Endothelial cell of umbilical vein (primary cell): ENCODE results near the gene MBOAT2. TPM values are rescaled to one million over a fixed set of nuclear protein-coding genes. Genes with fewer than 3 reads are reported as not detected.

ENCODE experiments used
- BruUV-seq: library from RNA; stranded (reverse); fragments of 400-500 nt; replicated peaks from 2 replicates; lab custom pipeline; 2021; lab: Mats Ljungman, UMichigan
- CTCF ChIA-PET: fragments of 300-600, 350-600 bp; sonication (Branson Sonifier 250); formaldehyde crosslinking; loops from one replicate; lab custom pipeline; 2021; ENCODE audit warnings: antibody characterized with exemption, inconsistent platforms; lab: Charles Lee
- POLR2A ChIA-PET: fragments of 300-600, 350-600 bp; sonication (Branson Sonifier 250); formaldehyde crosslinking; loops from one replicate; lab custom pipeline; 2021; ENCODE audit warnings: antibody characterized with exemption, inconsistent platforms; lab: Charles Lee
- DNase-seq: peaks from one replicate; pipeline ENCODE4 v3.0.0-alpha.2; 2011; ENCODE audit warnings: low read depth, low spot score
- FAIRE-seq: peaks from 2 replicates; lab custom pipeline; 2011; peaks lifted over from hg19 to GRCh38; lab: Jason Lieb, UNC
- H2AFZ ChIP-seq: 2 replicates; pipeline ENCODE4 v1.6.0; 2012; ENCODE audit warnings: low read depth, low read length, control low read depth, inconsistent platforms
- H3K27ac ChIP-seq: 2 replicates; pipeline ENCODE4 v1.5.1; 2011; ENCODE audit warnings: low read depth, mild to moderate bottlenecking, control low read depth, low read length, moderate library complexity; ENCODE audit not compliant: insufficient read depth
- H3K27me3 ChIP-seq, 2 experiments: 2 replicates each; pipeline versions ENCODE4 v1.6.0 to v1.6.1; 2011; ENCODE audit warnings: low read length in 2 of 2, mixed read lengths in 1 of 2; ENCODE audit not compliant: control insufficient read depth in 2 of 2, insufficient read depth in 2 of 2
- H3K36me3 ChIP-seq, 2 experiments: 2 replicates in 1 of 2; 3 replicates in 1 of 2; pipeline ENCODE4 v1.5.1; 2011; ENCODE audit warnings: low read length in 2 of 2, mild to moderate bottlenecking in 1 of 2, moderate library complexity in 1 of 2; ENCODE audit not compliant: control insufficient read depth in 2 of 2, insufficient read depth in 2 of 2; ENCODE audit errors: extremely low read depth in 1 of 2
- H3K4me1 ChIP-seq: 3 replicates; pipeline ENCODE4 v1.5.1; 2011; ENCODE audit warnings: mild to moderate bottlenecking, low read length; ENCODE audit not compliant: control insufficient read depth, insufficient read depth; ENCODE audit errors: extremely low read depth
- H3K4me2 ChIP-seq: 2 replicates; pipeline ENCODE4 v1.6.1; 2011; ENCODE audit warnings: low read length, control low read depth, mixed read lengths; ENCODE audit not compliant: insufficient read depth
- H3K4me3 ChIP-seq, 3 experiments: fragments of 200-600 bp in 1 of 3; sonication (generic), shearing (Covaris generic) in 1 of 3; replicated peaks in 1 of 3; 2 replicates each; pipeline ENCODE4 v1.5.1; 2011 to 2016; ENCODE audit warnings: control low read depth in 3 of 3, low read length in 3 of 3, mild to moderate bottlenecking in 2 of 3, inconsistent platforms in 1 of 3, low read depth in 1 of 3, moderate library complexity in 1 of 3; ENCODE audit not compliant: insufficient read depth in 1 of 3
- H3K79me2 ChIP-seq: 2 replicates; pipeline ENCODE4 v1.6.0; 2012; ENCODE audit warnings: low read length, inconsistent platforms; ENCODE audit not compliant: control insufficient read depth, insufficient read depth
- H3K9ac ChIP-seq: replicated peaks from 2 replicates; pipeline ENCODE3; 2011; ENCODE audit warnings: low read length, control low read depth; ENCODE audit not compliant: insufficient read depth; ENCODE audit errors: extremely low read depth
- H3K9me1 ChIP-seq: replicated peaks from 3 replicates; pipeline ENCODE4 v1.6.0; 2011; ENCODE audit warnings: mild to moderate bottlenecking, low read length; ENCODE audit not compliant: control insufficient read depth, insufficient read depth; ENCODE audit errors: extremely low read depth
- H3K9me3 ChIP-seq: replicated peaks from 2 replicates; pipeline ENCODE4 v1.5.1; 2012; ENCODE audit warnings: low read length, inconsistent platforms; ENCODE audit not compliant: control insufficient read depth, insufficient read depth
- H4K20me1 ChIP-seq: replicated peaks from 2 replicates; pipeline ENCODE3; 2011; ENCODE audit warnings: mild to moderate bottlenecking, low read length; ENCODE audit not compliant: control insufficient read depth, insufficient read depth; ENCODE audit errors: extremely low read depth
- CTCF ChIP-seq, 2 donors: IDR thresholded peaks; 1 replicate in 1 of 2; 2 replicates in 1 of 2; pipeline ENCODE4 v1.5.1; 2011; ENCODE audit warnings: low read length in 2 of 2, mild to moderate bottlenecking in 2 of 2, moderate library complexity in 2 of 2, control low read depth in 1 of 2, inconsistent platforms in 1 of 2, low read depth in 1 of 2; ENCODE audit not compliant: insufficient read depth in 1 of 2; ENCODE audit errors: extremely low read depth in 1 of 2
- EZH2 ChIP-seq: IDR thresholded peaks from 2 replicates; pipeline ENCODE4 v1.6.1; 2012; ENCODE audit warnings: borderline replicate concordance, low read depth, mild to moderate bottlenecking, moderate library complexity, low read length, inconsistent platforms; ENCODE audit not compliant: severe bottlenecking
- FOS ChIP-seq: IDR thresholded peaks from 2 replicates; pipeline ENCODE4 v1.6.1; 2011; ENCODE audit warnings: mild to moderate bottlenecking, low read length, moderate library complexity, borderline replicate concordance; ENCODE audit not compliant: insufficient read depth
- GATA2 ChIP-seq: IDR thresholded peaks from 2 replicates; pipeline ENCODE4 v1.7.0; 2011; ENCODE audit warnings: low read depth, mild to moderate bottlenecking, moderate library complexity, mixed read lengths, low read length; ENCODE audit not compliant: insufficient read length, insufficient read depth
- JUN ChIP-seq: IDR thresholded peaks from 2 replicates; pipeline ENCODE4 v1.6.1; 2011; ENCODE audit warnings: borderline replicate concordance, low read depth; ENCODE audit not compliant: insufficient read length, insufficient read depth
- MYC ChIP-seq: IDR thresholded peaks from one replicate; pipeline ENCODE4 v1.6.1; 2011; ENCODE audit warnings: mild to moderate bottlenecking, low read depth, low read length
- POLR2A ChIP-seq: IDR thresholded peaks from 2 replicates; pipeline ENCODE4 v1.6.1; 2012; ENCODE audit warnings: low read depth, mild to moderate bottlenecking, control low read depth, low read length
- POLR2AphosphoS5 ChIP-seq: IDR thresholded peaks from 2 replicates; pipeline ENCODE4 v1.6.1; 2012; ENCODE audit warnings: low read depth, mild to moderate bottlenecking, control low read depth, low read length, moderate library complexity; ENCODE audit not compliant: insufficient read depth
- dilution Hi-C: fragments of 300-500 bp; cut with MboI; formaldehyde crosslinking; loops from one replicate; pipeline ENCODE4 v1.15.0; 2019; ENCODE audit warnings: low sequenced_read_pairs; ENCODE audit not compliant: extremely low pct_ligation_motif_present
- intact Hi-C: fragments of 100-400 bp; cut with micrococcal nuclease; formaldehyde crosslinking; loops from one replicate; pipeline ENCODE4 v1.10.0; 2022
- polyA plus RNA-seq, 4 experiments: library from polyadenylated mRNA; depleted of rRNA in 3 of 4; stranded (reverse) in 3 of 4; unstranded in 1 of 4; fragments of >200 nt; gene quantifications; 2 replicates each; pipeline versions ENCODE4 v1.2.1 to v1.2.3, GENCODE V29; 2011 to 2012; ENCODE audit warnings: missing spikeins in 1 of 4
- total RNA-seq: library from RNA; stranded (reverse); gene quantifications from 2 replicates; pipeline ENCODE4 v1.2.3, GENCODE V29; 2021
- TF ChIP-seq, protein P1 (sequence below): IDR thresholded peaks from 2 replicates; pipeline ENCODE4 v1.6.1; 2011; ENCODE audit not compliant: insufficient read depth, insufficient read length

Gene MBOAT2
- total and polyA plus RNA-seq, 2 donors (not counting 3 experiments of a cell fraction or from before 2014, with no cell fraction given), result 10.9 to 22.1 TPM

- TF ChIP-seq EZH2 (no peak), GATA2 (no peak), POLR2AphosphoS5 (no peak), CTCF (IDR thresholded peaks at IDR 0.05; ENCODE audit: extremely low read depth in 1 of 2, insufficient read depth in 1 of 2, low read depth in 1 of 2, low read length in 2 of 2) (no peak), MYC (no peak), FOS (no peak), POLR2A (no peak), JUN (no peak)
- TF ChIP-seq, protein P1, sequence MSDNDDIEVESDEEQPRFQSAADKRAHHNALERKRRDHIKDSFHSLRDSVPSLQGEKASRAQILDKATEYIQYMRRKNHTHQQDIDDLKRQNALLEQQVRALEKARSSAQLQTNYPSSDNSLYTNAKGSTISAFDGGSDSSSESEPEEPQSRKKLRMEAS, result no peak
- H4K20me1 ChIP-seq, result no peaks in the 10 kb centered on the region
- H3K4me2 ChIP-seq, result no peak overlapping the region
- H3K27me3 ChIP-seq, result peaks cover 2 to 3% of the 10 kb centered on the region in 2 experiments
- no peak overlapping the region for H3K27ac ChIP-seq
- ChIA-PET CTCF (no interaction called here), POLR2A (no interaction called here)
- H3K9me1 ChIP-seq, result no peaks in the 10 kb centered on the region
- FAIRE-seq (no peak), DNase-seq (no peak)
- H3K4me1 ChIP-seq, result no peaks in the 10 kb centered on the region
- intact Hi-C loops, result no loop called here
- H2AFZ ChIP-seq, result no peak overlapping the region
- H3K9me3 ChIP-seq, result no peaks in the 10 kb centered on the region
- no peaks in the 10 kb centered on the region for H3K36me3 ChIP-seq
- dilution Hi-C loops, result no loop called here
- no peaks in the 10 kb centered on the region for H3K79me2 ChIP-seq
- BruUV-seq, result no TSS peak
- H3K9ac ChIP-seq, result no peak overlapping the region
- no peak overlapping the region for H3K4me3 ChIP-seq
Observed at GRCh38 chr2:9013403-9013802, 9.9 kb upstream of the MBOAT2 start.
